Measurements from ENCODE around the gene EME1.

The EME1 gene

DNA sequence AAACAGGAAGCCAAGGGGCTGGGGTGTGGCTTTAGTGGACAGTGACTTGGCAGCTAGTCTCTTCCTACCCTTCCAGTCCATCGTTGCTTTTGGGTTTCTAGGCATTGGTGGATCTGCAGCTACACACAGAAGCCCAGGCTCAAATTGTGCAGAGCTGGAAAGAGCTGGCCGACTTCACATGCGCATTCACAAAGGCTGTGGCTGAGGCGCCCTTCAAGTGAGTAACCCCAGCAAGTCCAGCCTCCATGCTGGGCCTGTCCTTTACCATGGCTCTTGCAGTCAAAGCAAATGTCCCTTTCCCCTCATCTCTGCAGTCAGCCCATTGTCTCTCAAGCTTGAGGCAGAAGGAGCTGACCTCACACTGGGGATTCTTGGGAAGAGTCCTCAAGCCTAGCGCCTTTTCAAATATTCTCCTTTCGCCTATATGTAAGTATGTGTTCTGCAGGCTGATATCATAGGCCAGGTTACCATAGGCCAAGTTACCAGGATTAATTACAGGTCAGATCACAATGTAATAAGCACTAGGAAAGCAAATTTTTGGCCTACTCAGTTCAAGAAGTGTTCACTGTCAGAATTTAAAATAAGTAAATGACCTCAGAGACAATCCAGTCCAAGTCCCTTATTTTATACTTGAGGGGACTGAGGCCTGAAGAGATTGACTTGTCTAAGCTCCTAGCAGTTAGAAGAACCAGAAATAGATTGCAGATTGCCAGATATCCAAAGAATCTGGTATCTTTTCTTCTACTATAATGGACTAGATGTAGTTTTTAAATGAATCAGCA lies 6.5 kb downstream of the EME1 start:
- H3K36me3 ChIP-seq (ENCODE audit: insufficient read depth, insufficient read length, low read length) = peaks cover 90% of the 10 kb centered on the region
- H3K4me3 ChIP-seq (ENCODE audit: insufficient read length, low read depth) = no peak overlapping the region
- DNase-seq (ENCODE audit: low read depth, low spot score) = no peak
- no peaks in the 10 kb centered on the region for H3K9me3 ChIP-seq (ENCODE audit: insufficient read depth, low read length)
- no peak overlapping the region for H3K9ac ChIP-seq (ENCODE audit: insufficient read length, low read depth)
- no peaks in the 10 kb centered on the region for H3K27me3 ChIP-seq (ENCODE audit: insufficient read depth, insufficient read length)
- TF ChIP-seq ZNF274 (IDR thresholded peaks at IDR 0.05; ENCODE audit: low read depth, low read length) = no peak
- TF ChIP-seq YY1 (IDR thresholded peaks at IDR 0.05; ENCODE audit: insufficient read depth, insufficient read length) = no peak
- TF ChIP-seq SUZ12 (IDR thresholded peaks at IDR 0.05; ENCODE audit: extremely low read depth, insufficient read depth, insufficient read length) = no peak
- peaks cover 8% of the 10 kb centered on the region for H3K4me1 ChIP-seq (ENCODE audit: insufficient read depth, insufficient read length)

DNA sequence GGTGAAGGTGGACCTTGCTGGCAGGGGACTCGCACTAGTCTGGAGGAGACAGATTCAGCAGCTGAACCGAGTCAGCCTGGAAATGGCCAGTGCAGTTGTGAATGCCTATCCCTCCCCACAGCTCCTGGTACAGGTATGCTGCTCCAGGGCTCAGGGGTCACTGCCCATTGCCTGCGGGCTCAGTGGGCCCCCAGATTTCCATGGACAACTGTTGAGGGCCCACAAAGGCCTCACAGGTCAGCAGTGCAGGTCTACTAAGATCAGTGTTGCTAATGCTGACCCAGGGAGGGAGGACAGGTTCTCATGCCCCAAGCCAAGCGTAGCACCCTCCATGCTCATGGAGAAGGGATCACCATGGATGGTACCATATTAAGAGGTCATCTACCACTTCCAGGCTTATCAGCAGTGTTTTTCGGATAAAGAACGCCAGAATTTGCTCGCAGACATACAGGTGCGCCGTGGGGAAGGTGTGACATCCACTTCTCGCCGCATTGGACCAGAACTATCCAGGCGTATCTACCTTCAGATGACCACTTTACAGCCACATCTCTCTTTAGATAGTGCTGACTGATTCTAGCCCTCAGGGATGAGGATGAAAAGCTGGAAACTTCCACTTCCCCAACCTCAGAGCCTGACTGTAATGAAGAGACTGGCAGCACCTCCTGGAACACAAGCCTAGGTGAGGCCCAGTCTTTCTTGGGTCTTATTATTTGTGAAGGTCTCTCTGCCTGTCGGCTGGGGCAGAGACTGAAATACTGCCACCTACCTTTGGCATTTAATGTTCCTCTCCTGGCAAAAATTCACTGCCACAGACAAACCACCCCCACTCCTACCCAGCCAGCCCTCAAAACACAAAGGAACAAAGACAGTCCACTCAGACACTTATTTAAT lies 7.6 kb downstream of the EME1 start:
- Histone ChIP-seq H3K36me3 (ENCODE audit: insufficient read depth, insufficient read length, low read length) (peaks cover 93% of the 10 kb centered on the region), H3K27me3 (ENCODE audit: insufficient read depth, insufficient read length) (no peaks in the 10 kb centered on the region), H3K9ac (ENCODE audit: insufficient read length, low read depth) (no peak overlapping the region), H3K9me3 (ENCODE audit: insufficient read depth, low read length) (no peaks in the 10 kb centered on the region), H3K4me1 (ENCODE audit: insufficient read depth, insufficient read length) (peaks cover 8% of the 10 kb centered on the region), H3K4me3 (ENCODE audit: insufficient read length, low read depth) (no peak overlapping the region)
- DNase-seq (ENCODE audit: low read depth, low spot score) = no peak
- TF ChIP-seq ZNF274 (IDR thresholded peaks at IDR 0.05; ENCODE audit: low read depth, low read length) (no peak), YY1 (IDR thresholded peaks at IDR 0.05; ENCODE audit: insufficient read depth, insufficient read length) (no peak), SUZ12 (IDR thresholded peaks at IDR 0.05; ENCODE audit: extremely low read depth, insufficient read depth, insufficient read length) (no peak)

GRCh38 chr17:50381260-50381815 lies 8.3 kb downstream of the EME1 start:
- H3K9me3 ChIP-seq (ENCODE audit: insufficient read depth, low read length) = no peaks in the 10 kb centered on the region
- peaks cover 8% of the 10 kb centered on the region for H3K4me1 ChIP-seq (ENCODE audit: insufficient read depth, insufficient read length)
- DNase-seq (ENCODE audit: low read depth, low spot score) = no peak
- peaks cover 92% of the 10 kb centered on the region for H3K36me3 ChIP-seq (ENCODE audit: insufficient read depth, insufficient read length, low read length)
- no peak overlapping the region for H3K4me3 ChIP-seq (ENCODE audit: insufficient read length, low read depth)
- H3K27me3 ChIP-seq (ENCODE audit: insufficient read depth, insufficient read length) = no peaks in the 10 kb centered on the region
- no peak for TF ChIP-seq YY1 (IDR thresholded peaks at IDR 0.05; ENCODE audit: insufficient read depth, insufficient read length)
- no peak for TF ChIP-seq ZNF274 (IDR thresholded peaks at IDR 0.05; ENCODE audit: low read depth, low read length)
- TF ChIP-seq SUZ12 (IDR thresholded peaks at IDR 0.05; ENCODE audit: extremely low read depth, insufficient read depth, insufficient read length) = no peak
- H3K9ac ChIP-seq (ENCODE audit: insufficient read length, low read depth) = no peak overlapping the region

DNA sequence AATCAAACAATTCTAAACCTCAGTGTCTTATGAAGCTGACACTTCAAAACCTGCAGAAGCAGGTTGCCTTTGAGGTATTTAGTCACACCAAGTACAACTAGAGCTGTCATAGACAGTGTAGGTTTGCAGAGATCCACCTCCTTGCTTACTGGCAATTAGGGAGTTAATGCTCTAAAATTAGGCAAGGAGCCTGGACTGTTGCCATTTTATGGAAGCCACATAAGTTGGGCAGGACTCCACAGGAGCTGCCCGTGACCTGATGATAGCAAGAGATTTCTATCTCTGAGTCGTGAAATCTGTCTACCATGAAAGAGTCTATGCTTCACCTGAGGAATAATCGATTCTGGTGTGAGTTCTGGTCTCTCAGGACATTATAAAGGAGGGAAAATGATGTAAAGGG lies 8.9 kb downstream of the EME1 start:
- no peak for TF ChIP-seq ZNF274 (IDR thresholded peaks at IDR 0.05; ENCODE audit: low read depth, low read length)
- no peak for TF ChIP-seq SUZ12 (IDR thresholded peaks at IDR 0.05; ENCODE audit: extremely low read depth, insufficient read depth, insufficient read length)
- no peak for TF ChIP-seq YY1 (IDR thresholded peaks at IDR 0.05; ENCODE audit: insufficient read depth, insufficient read length)
- peaks cover 92% of the 10 kb centered on the region for H3K36me3 ChIP-seq (ENCODE audit: insufficient read depth, insufficient read length, low read length)
- no peak for DNase-seq (ENCODE audit: low read depth, low spot score)
- no peak overlapping the region for H3K4me3 ChIP-seq (ENCODE audit: insufficient read length, low read depth)
- no peaks in the 10 kb centered on the region for H3K27me3 ChIP-seq (ENCODE audit: insufficient read depth, insufficient read length)
- H3K9me3 ChIP-seq (ENCODE audit: insufficient read depth, low read length) = no peaks in the 10 kb centered on the region
- peaks cover 8% of the 10 kb centered on the region for H3K4me1 ChIP-seq (ENCODE audit: insufficient read depth, insufficient read length)
- H3K9ac ChIP-seq (ENCODE audit: insufficient read length, low read depth) = no peak overlapping the region

- peaks cover 8% of the 10 kb centered on the region for H3K4me1 ChIP-seq (ENCODE audit: insufficient read depth, insufficient read length)
- DNase-seq (ENCODE audit: low read depth, low spot score) = no peak
- no peak overlapping the region for H3K4me3 ChIP-seq (ENCODE audit: insufficient read length, low read depth)
- peaks cover 96% of the 10 kb centered on the region for H3K36me3 ChIP-seq (ENCODE audit: insufficient read depth, insufficient read length, low read length)
- TF ChIP-seq YY1 (IDR thresholded peaks at IDR 0.05; ENCODE audit: insufficient read depth, insufficient read length) (no peak), ZNF274 (IDR thresholded peaks at IDR 0.05; ENCODE audit: low read depth, low read length) (no peak)
- H3K27me3 ChIP-seq (ENCODE audit: insufficient read depth, insufficient read length) = no peaks in the 10 kb centered on the region
- no peaks in the 10 kb centered on the region for H3K9me3 ChIP-seq (ENCODE audit: insufficient read depth, low read length)
- H3K9ac ChIP-seq (ENCODE audit: insufficient read length, low read depth) = no peak overlapping the region
Measured at GRCh38 chr17:50382931-50383330, 9.9 kb downstream of the EME1 start.

DNA sequence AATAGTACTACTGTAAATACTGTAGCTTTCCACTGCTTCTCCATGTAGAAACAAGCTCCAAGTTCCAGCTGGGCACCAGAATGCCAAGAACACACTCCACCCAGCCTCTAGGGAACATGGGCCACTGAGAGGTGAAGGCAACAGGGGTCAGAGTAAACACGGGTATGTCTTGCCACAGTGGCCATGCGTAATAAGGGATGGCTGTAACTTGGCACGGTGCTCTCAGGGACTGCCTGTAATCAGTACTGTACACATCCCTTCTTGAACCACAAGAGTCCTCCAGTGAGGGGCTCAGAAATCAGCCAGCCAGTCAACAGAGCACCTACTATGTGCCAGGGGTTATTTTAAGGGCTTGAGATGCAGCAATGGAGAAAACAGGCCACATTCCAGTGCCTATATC lies 13.5 kb downstream of the EME1 start:
- TF ChIP-seq ZNF274 (IDR thresholded peaks at IDR 0.05; ENCODE audit: low read depth, low read length) (no peak), SUZ12 (IDR thresholded peaks at IDR 0.05; ENCODE audit: extremely low read depth, insufficient read depth, insufficient read length) (no peak), YY1 (IDR thresholded peaks at IDR 0.05; ENCODE audit: insufficient read depth, insufficient read length) (no peak)
- Histone ChIP-seq H3K9ac (ENCODE audit: insufficient read length, low read depth) (no peak overlapping the region), H3K36me3 (ENCODE audit: insufficient read depth, insufficient read length, low read length) (peaks cover 96% of the 10 kb centered on the region), H3K4me1 (ENCODE audit: insufficient read depth, insufficient read length) (peaks cover 1% of the 10 kb centered on the region), H3K27me3 (ENCODE audit: insufficient read depth, insufficient read length) (no peaks in the 10 kb centered on the region), H3K9me3 (ENCODE audit: insufficient read depth, low read length) (no peaks in the 10 kb centered on the region), H3K4me3 (ENCODE audit: insufficient read length, low read depth) (no peak overlapping the region)
- DNase-seq (ENCODE audit: low read depth, low spot score) = no peak

DNA sequence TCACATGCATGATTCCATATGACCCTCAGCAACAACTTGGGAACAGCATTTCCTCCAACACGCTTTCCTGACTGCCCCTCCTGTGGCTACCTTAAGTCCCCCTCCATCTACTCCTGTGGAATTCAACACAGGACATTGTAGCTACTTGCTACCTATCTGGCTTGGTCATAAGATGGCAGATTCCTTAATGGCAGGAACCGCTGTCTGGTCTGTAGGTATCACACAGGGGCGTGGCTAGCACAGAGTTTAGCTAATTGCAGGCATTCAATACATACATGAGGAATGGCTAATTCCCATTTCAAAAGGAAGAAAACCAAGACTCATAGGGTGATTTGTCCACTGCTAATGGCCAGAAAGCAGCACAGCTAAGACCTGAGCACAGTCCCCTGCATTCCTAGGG lies 15.7 kb downstream of the EME1 start:
- no peaks in the 10 kb centered on the region for H3K9me3 ChIP-seq (ENCODE audit: insufficient read depth, low read length)
- H3K36me3 ChIP-seq (ENCODE audit: insufficient read depth, insufficient read length, low read length) = peaks cover 97% of the 10 kb centered on the region
- H3K4me1 ChIP-seq (ENCODE audit: insufficient read depth, insufficient read length) = peaks cover 1% of the 10 kb centered on the region
- no peak overlapping the region for H3K9ac ChIP-seq (ENCODE audit: insufficient read length, low read depth)
- H3K4me3 ChIP-seq (ENCODE audit: insufficient read length, low read depth) = no peak overlapping the region
- TF ChIP-seq YY1 (IDR thresholded peaks at IDR 0.05; ENCODE audit: insufficient read depth, insufficient read length) = no peak
- TF ChIP-seq SUZ12 (IDR thresholded peaks at IDR 0.05; ENCODE audit: extremely low read depth, insufficient read depth, insufficient read length) = no peak
- TF ChIP-seq ZNF274 (IDR thresholded peaks at IDR 0.05; ENCODE audit: low read depth, low read length) = no peak
- DNase-seq (ENCODE audit: low read depth, low spot score) = no peak
- no peaks in the 10 kb centered on the region for H3K27me3 ChIP-seq (ENCODE audit: insufficient read depth, insufficient read length)
